GM10248 (cell line): ENCODE data around the gene STK11IP.
A peak's percentile ranks its signal among the peaks of the same experiment; 100 is the strongest.

Experiments used
- CTCF ChIA-PET: fragments of 300-600 bp; sonication (Branson Sonifier 250); formaldehyde crosslinking; extraction: SDS; loops from one replicate; lab custom pipeline; 2021; ENCODE audit warnings: antibody characterized with exemption; lab: Yijun Ruan, JAX
- POLR2A ChIA-PET: fragments of 350-650 bp; sonication (Branson Sonifier 250); formaldehyde crosslinking; extraction: SDS; loops from one replicate; lab custom pipeline; 2020; ENCODE audit warnings: antibody characterized with exemption; lab: Yijun Ruan, JAX
- DNase-seq: peaks from one replicate; pipeline ENCODE4 v3.0.0; 2012; ENCODE audit errors: extremely low spot score
- TF ChIP-seq, protein P1 (sequence below): IDR thresholded peaks from 2 replicates; pipeline ENCODE4 v1.5.1; 2012; ENCODE audit warnings: mild to moderate bottlenecking, low read depth; ENCODE audit errors: extremely low read depth, missing control alignments, control extremely low read depth

STK11IP gene

DNA sequence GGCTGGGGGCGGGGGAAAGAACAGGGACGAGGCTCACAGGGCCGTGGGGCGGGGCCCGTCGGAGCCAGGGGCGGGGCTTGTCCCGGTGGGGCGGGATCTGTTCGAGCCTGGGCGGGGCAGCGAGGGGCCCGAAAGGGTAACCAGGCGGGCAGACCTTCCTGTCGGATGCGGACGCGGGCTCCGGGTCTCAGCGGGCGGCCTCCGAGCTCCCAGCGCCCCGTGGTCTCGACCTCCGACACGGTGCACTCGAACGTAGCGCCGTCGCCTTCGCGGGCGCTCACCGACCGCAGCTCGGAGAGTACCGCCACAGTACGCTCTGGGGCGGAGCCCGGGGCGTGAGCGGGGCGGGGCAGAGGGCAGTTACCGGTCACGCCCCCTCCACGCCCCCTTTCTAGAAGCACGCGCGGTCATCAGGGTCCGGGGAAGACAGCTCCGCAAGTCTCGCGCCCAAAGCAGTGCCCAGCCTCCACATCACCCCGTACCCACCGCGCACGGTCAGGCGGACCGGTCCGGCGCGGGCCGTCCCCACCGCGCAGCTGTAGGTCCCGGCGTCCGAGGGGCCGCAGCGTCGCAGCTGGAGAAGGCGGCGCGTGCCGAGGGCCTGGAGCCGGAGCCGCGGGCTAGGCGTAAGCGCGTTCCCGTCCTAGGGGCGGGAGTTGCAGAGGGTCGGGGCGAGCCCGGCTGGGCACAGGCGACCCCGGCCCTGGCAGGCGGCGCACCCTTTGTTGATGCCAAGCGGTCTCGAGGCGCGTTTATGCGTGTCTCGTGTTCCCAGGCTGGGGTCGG, 45.1 kb upstream of the STK11IP start:
- POLR2A ChIA-PET = no interaction called here
- DNase-seq = peak; percentile 94
- TF ChIP-seq, protein P1, sequence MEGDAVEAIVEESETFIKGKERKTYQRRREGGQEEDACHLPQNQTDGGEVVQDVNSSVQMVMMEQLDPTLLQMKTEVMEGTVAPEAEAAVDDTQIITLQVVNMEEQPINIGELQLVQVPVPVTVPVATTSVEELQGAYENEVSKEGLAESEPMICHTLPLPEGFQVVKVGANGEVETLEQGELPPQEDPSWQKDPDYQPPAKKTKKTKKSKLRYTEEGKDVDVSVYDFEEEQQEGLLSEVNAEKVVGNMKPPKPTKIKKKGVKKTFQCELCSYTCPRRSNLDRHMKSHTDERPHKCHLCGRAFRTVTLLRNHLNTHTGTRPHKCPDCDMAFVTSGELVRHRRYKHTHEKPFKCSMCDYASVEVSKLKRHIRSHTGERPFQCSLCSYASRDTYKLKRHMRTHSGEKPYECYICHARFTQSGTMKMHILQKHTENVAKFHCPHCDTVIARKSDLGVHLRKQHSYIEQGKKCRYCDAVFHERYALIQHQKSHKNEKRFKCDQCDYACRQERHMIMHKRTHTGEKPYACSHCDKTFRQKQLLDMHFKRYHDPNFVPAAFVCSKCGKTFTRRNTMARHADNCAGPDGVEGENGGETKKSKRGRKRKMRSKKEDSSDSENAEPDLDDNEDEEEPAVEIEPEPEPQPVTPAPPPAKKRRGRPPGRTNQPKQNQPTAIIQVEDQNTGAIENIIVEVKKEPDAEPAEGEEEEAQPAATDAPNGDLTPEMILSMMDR = no peak
- CTCF ChIA-PET = interaction anchor here (1.0 to 7.9 kb wide), 5 partner anchors 9 to 150 kb away, joined by 3 to 63 read pairs (median 4); partner anchors contain the start of genes CHPF, STK11IP and TMEM198

DNA sequence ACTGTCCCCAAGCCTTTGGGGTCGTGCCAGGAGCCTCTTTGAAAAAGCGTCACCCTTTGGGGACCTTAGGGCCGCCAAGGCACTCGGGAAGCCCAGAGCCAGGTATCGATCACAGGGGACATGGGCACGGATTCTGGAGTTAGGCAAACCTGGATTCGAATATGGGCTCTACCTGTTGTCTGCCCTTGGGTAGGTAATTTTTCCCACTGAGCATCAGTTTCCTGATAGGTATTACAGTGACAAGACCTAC, 44.6 kb upstream of the STK11IP start:
- TF ChIP-seq, protein P1 = no peak
- ChIA-PET POLR2A (no interaction called here), CTCF (interaction anchor here (1.1 to 7.9 kb wide), 4 partner anchors 11 to 151 kb away, joined by 3 to 63 read pairs (median 4); partner anchors contain the start of genes CHPF, STK11IP and TMEM198)

DNA sequence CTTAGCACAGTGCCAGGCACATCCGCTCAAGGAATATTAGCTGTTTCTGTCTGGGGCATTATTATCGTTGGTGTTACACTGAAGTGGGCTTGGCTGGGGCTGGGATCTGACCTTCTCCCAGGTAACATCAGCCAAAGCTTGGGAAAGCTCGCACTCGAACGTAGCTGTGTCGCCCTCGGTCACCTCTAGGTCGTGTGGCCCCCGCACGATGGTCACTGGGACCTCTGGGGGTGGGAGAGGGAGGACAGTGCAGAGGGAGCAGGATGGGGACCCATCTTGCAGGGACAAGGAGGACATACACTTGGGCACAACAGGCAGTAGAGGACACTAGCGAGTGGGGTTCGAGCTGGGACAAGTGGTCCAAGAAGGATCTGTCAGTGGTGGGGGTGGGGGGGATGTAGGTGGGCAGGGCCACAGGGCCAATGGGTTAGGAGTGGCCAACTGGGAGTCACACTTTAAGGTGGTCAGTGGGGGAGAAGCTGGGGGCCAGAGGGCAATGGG, 44.1 kb upstream of the STK11IP start:
- CTCF ChIA-PET = interaction anchor here (1.1 to 7.9 kb wide), 4 partner anchors 11 to 151 kb away, joined by 3 to 63 read pairs (median 4); partner anchors contain the start of genes CHPF, STK11IP and TMEM198
- TF ChIP-seq, protein P1 = no peak
- POLR2A ChIA-PET = no interaction called here
- no peak for DNase-seq

More for the DNA sequence above, 44.6 kb upstream of the STK11IP start:
- no peak for DNase-seq

DNA sequence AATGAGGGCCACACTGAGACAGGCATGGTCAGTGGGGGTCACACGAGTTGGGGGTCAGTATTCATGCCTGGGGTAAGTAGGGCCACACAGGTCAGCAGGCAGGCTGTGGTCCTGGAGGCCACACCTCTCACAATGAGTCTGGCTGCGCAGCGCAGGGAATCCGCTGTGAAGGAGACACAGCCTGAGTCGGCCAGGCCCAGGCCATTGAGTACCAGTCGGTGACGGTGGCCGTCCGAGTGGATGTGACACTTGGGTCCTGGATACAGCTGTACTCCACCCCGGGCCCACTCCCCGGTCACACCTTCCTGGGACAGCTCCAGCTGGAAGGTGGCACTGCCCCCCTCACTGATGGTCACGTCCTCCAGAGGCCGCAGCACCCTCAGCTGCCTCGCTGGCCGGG, 43.3 kb upstream of the STK11IP start:
- DNase-seq = no peak
- CTCF ChIA-PET = interaction anchor here (1.7 to 7.9 kb wide), 2 partner anchors 12 kb away, joined by 7 to 63 read pairs; partner anchors contain the start of genes CHPF and TMEM198
- TF ChIP-seq, protein P1 = no peak
- POLR2A ChIA-PET = no interaction called here

DNA sequence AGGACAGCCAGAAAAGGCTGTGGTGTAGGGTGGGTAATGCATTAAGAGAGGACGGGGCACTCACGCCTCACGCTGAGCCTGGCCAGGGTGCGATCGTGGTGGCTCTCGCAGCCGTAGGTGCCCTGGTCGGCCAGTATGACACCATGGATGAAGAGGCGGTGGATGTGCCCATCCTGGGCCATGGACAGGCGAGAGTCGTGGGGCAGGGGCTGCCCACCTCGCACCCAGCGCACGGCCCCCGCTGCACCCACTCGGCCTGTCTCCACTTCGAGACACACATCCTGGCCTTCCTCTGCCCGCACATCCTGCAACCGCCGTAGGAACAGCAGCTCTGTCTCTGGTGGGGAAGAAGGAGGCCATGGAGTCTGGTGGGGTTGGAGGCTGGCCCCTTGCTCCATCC, 41.7 kb upstream of the STK11IP start:
- TF ChIP-seq, protein P1 = no peak
- ChIA-PET CTCF (interaction anchor here (1.7 to 7.9 kb wide), 2 partner anchors 11 to 14 kb away, joined by 7 to 63 read pairs; partner anchors contain the start of genes CHPF and TMEM198), POLR2A (no interaction called here)
- no peak for DNase-seq

DNA sequence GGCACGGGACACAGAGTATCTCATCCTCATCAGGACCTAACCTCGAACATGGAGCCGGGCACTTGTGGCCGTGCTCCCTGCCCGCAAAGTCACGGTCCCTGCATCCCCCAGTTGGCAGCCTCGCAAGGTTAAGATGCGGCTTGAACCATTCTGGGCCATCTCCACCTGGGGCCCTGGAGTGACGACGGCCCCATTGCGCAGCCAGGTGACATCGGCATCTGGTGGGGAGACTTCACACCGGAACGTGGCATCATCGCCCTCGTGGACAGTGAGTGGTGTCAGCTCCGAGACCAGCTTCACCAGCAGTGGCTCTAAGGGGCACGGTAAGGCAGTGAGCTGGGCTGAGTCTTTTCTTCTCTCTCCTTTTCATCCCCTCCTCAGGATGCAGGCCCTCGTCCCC, 41.2 kb upstream of the STK11IP start:
- TF ChIP-seq, protein P1 = no peak
- DNase-seq = no peak
- POLR2A ChIA-PET = no interaction called here
- CTCF ChIA-PET = interaction anchor here (2.1 to 7.9 kb wide), 2 partner anchors 14 to 28 kb away, joined by 4 to 63 read pairs; partner anchors contain the start of genes CHPF and TMEM198
